Cardiac fibroblast (primary cell): ENCODE data around the gene MCRIP2.
"Not testable (repeated sequence)": the region's sequence is repeated elsewhere in the genome, so short reads cannot be mapped to it uniquely, and the experiment has no call there.

Experiments
- DNase-seq, 2 donors: peaks; one replicate each; pipeline versions ENCODE4 v3.0.0 to v3.0.0-alpha.2; 2010; ENCODE audit warnings: low read depth in 2 of 2
- H3K4me3 ChIP-seq, 2 donors: replicated peaks in 1 of 2; 1 replicate in 1 of 2; 2 replicates in 1 of 2; pipeline ENCODE4 v1.5.1; 2011; ENCODE audit warnings: low read depth in 2 of 2, low read length in 2 of 2, mild to moderate bottlenecking in 2 of 2, moderate library complexity in 1 of 2
- TF ChIP-seq, protein P1 (sequence below): IDR thresholded peaks from one replicate; pipeline ENCODE4 v1.5.1; 2011; ENCODE audit warnings: low read depth, mild to moderate bottlenecking, low read length, inconsistent platforms

MCRIP2 gene

DNA sequence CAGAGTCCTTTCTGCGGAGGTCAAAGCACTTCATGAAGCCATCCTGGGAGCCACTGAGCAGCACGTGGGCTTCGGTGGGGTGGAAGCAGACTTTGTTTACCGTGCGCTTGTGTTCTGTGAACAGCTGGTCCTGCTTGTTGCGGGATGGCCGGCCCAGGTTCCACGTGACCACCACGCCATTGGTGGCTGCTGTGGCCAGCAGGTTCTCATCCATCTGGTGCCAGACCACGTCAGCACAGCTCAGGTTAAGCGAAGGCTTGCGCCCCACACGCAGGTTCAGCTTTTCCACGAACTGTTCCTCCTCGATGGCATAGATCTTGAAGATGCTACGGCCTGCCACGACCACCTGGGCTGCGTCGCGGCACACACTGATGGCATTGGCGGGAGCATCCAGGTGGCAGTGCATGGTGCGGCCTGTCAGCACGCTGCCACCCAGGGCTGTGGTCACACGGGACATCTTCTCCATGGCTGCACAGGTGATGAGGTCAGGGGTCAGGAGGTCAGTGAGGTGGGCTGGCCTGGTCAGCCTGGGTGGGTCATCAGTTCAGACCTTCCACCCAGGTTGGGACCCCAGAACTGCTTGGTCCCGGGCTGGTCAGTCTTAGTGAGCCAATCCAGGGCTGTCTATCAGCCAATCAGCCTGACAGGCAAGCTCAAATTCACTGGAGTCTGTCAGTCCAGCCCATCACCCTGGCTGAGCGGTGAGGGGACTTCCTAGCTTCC, 47.7 kb downstream of the MCRIP2 start:
- TF ChIP-seq, protein P1, sequence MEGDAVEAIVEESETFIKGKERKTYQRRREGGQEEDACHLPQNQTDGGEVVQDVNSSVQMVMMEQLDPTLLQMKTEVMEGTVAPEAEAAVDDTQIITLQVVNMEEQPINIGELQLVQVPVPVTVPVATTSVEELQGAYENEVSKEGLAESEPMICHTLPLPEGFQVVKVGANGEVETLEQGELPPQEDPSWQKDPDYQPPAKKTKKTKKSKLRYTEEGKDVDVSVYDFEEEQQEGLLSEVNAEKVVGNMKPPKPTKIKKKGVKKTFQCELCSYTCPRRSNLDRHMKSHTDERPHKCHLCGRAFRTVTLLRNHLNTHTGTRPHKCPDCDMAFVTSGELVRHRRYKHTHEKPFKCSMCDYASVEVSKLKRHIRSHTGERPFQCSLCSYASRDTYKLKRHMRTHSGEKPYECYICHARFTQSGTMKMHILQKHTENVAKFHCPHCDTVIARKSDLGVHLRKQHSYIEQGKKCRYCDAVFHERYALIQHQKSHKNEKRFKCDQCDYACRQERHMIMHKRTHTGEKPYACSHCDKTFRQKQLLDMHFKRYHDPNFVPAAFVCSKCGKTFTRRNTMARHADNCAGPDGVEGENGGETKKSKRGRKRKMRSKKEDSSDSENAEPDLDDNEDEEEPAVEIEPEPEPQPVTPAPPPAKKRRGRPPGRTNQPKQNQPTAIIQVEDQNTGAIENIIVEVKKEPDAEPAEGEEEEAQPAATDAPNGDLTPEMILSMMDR = no peak
- no peak for DNase-seq
- peak overlapping the region; percentile 68 to 91 for H3K4me3 ChIP-seq

DNA sequence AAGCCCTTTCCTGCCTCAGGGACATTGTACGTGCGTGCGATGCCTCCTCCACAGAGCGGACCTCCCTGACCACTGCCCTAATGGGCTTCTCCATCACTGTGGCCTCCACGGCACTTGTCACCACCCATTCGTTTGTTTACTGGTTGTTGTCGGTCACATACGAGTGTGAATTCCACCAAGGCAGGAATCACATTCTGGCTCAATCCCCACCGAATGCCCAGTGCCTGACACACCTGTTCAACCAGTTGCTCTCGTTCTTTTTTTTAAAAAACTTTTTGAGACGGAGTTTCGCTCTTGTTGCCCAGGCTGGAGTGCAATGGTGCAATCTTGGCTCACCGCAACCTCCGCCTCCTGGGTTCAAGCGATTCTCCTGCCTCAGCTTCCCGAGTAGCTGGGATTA, 49.6 kb downstream of the MCRIP2 start:
- not testable (repeated sequence) for H3K4me3 ChIP-seq, DNase-seq

DNA sequence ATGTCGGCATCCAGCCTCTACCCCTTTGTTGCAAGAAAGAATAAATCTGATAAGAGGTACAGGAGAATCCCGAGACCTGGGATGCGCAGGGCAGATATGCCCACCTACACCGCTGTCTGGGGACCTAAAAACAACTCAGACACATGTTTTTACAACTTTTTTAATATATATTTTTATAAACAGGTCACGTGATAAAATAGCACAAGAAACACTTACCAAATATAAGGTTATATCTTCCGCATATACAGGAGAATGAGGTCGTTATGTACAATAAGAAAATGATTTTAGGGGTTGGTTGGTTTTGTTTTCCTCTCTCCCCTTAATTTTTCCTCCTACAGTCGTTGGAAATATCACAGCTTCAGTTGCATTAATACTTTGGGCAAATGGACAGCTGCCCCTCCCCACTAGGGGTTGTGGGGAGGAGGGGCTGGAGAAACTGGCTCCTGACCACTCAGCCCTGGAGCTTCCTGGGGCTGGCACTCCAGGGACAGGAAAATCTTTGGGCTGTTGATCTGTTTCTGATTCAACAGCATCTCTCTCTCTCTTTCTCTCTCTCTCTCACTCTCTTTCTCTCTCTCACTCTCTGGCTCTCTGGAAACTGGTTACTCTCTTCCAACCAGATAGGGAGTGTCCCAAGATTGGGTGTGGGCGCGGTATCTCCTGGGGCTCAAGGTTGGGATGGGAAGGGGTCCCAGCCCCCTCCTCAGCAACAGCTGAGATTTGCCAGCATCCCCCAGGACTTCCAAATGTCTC, 50.9 kb downstream of the MCRIP2 start:
- no peak overlapping the region for H3K4me3 ChIP-seq
- no peak for DNase-seq
- TF ChIP-seq, protein P1 = no peak

DNA sequence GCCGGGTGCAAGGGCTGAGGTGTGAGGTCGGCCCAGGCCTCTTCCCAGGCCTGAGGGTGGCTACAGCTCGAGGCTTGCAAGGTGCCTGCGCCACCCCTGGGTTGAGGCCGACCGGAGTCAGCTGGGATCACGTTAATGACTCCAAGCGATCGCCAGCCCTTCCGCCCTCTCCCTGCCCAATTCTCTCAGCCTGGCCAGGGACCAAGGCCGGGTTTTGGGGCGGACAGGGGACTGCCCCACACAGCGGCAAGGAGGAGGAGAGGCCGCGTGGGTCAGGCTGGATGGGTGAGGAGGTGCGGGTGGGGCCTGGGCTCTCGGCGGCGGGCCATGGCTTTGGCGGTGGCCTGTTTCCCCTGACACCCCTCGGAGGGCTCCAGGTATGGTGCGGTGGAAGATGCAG, 51.7 kb downstream of the MCRIP2 start:
- H3K4me3 ChIP-seq = no peak overlapping the region
- TF ChIP-seq, protein P1 = no peak
- no peak for DNase-seq

DNA sequence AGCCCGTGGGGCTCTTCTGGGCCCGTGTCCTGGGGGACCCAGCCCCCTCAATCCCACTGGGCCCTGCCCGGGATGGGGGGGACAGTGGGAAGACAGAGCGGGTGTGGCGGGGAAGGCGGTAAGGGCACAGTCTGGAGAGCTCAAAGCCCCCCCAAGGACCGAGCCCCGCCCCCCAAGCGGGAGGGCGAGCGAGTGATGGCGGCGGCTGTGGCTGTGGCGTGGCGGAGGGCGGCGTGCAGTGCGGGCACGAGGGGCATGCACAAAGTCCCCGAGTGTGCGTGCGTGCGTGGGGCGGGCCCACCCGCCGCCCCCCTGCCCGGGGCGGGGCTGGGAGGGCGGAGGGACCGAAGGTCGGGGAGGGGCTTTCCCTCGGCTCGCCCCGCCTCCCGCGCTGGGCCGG, 52.1 kb downstream of the MCRIP2 start:
- TF ChIP-seq, protein P1 = no peak
- no peak overlapping the region for H3K4me3 ChIP-seq
- no peak for DNase-seq

DNA sequence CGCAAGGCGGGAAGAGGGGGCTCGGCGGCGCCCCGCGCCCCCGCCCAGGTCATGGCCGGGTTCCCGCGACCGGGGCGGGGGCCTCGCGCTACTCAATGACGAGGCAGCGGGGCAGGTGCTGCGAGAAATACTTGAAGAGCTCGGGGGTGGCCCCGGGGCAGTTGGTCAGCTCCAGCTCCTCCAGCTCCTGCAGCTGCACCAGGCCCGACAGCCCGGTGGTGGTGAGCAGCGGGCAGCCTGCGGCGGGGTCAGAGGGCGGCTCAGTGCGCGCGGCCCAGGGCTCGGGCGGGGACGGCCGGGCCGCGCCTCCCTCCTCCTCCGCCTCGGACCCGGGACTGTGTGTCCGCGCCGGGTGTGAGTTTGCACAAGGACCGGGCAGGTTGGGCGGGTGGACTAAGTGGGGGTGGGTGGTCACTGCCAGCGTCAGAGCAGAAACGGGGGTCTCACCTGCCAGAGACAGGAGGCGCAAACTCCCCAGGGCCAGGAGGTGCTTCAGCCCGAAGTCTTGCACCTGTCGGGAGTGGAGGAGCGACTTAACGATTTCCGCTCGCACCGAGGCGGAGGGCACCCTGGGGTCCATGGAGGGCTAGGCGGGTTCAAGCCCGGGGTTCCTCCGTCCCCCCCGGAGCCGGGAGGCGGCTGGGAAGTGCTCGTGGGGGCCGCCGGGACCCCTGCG, 52.7 kb downstream of the MCRIP2 start:
- no peak overlapping the region for H3K4me3 ChIP-seq
- DNase-seq = no peak
- TF ChIP-seq, protein P1 = no peak

- DNase-seq = no peak
- TF ChIP-seq, protein P1 = no peak
- H3K4me3 ChIP-seq = no peak overlapping the region
Observed at GRCh38 chr16:694863-695354, 53.3 kb downstream of the MCRIP2 start.
